ENCODE data around the gene SLC19A1.

The SLC19A1 gene

DNA sequence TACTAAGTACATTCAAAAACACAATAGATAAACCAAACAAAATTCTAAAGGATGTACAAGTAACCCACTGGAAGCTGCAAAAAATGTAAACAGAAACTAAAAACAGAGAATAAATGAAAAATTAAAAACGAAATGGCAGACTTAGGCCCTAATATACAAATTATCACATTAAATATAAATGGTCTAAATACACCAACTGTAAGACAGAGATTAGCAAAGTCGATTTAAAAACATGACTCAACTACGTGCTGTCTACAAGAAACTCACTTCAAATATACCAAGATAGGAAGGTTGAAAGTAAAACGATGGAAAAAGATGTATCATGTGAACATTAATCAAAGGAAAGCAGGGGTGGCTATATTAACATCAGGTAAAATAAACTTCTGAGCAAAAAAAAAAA lies 23.1 kb downstream of the SLC19A1 start:
- Histone ChIP-seq H3K36me3 (peaks cover 55% of the 10 kb centered on the region), H3K4me1 (ENCODE audit: control insufficient read depth in 1 of 2, insufficient read depth in 1 of 2, low read depth in 1 of 2, low read length in 1 of 2) (peaks cover 69 to 81% of the 10 kb centered on the region in 2 experiments), H3K27me3 (no peaks in the 10 kb centered on the region), H3K9me3 (no peaks in the 10 kb centered on the region), H3K4me3 (ENCODE audit: low read depth in 1 of 2, low read length in 1 of 2) (peak overlapping the region; percentile 57 to 63), H3K27ac (peak overlapping the region; percentile 93)
- TF ChIP-seq, protein P1, sequence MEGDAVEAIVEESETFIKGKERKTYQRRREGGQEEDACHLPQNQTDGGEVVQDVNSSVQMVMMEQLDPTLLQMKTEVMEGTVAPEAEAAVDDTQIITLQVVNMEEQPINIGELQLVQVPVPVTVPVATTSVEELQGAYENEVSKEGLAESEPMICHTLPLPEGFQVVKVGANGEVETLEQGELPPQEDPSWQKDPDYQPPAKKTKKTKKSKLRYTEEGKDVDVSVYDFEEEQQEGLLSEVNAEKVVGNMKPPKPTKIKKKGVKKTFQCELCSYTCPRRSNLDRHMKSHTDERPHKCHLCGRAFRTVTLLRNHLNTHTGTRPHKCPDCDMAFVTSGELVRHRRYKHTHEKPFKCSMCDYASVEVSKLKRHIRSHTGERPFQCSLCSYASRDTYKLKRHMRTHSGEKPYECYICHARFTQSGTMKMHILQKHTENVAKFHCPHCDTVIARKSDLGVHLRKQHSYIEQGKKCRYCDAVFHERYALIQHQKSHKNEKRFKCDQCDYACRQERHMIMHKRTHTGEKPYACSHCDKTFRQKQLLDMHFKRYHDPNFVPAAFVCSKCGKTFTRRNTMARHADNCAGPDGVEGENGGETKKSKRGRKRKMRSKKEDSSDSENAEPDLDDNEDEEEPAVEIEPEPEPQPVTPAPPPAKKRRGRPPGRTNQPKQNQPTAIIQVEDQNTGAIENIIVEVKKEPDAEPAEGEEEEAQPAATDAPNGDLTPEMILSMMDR (IDR thresholded peaks at IDR 0.05), result no peak

GRCh38 chr21:45518742-45519141 lies 23.5 kb downstream of the SLC19A1 start:
- peaks cover 56% of the 10 kb centered on the region for H3K36me3 ChIP-seq
- peak overlapping the region; percentile 93 for H3K27ac ChIP-seq
- peak overlapping the region; percentile 57 to 63 for H3K4me3 ChIP-seq (ENCODE audit: low read depth in 1 of 2, low read length in 1 of 2)
- H3K9me3 ChIP-seq, result no peaks in the 10 kb centered on the region
- peaks cover 73 to 85% of the 10 kb centered on the region in 2 experiments for H3K4me1 ChIP-seq (ENCODE audit: control insufficient read depth in 1 of 2, insufficient read depth in 1 of 2, low read depth in 1 of 2, low read length in 1 of 2)
- no peaks in the 10 kb centered on the region for H3K27me3 ChIP-seq
- TF ChIP-seq, protein P1 (IDR thresholded peaks at IDR 0.05), result no peak

GRCh38 chr21:45517249-45518065 lies 24.8 kb downstream of the SLC19A1 start:
- Histone ChIP-seq H3K36me3 (peaks cover 56% of the 10 kb centered on the region), H3K27me3 (no peaks in the 10 kb centered on the region), H3K27ac (peak overlapping the region; percentile 93), H3K4me3 (ENCODE audit: low read depth in 1 of 2, low read length in 1 of 2) (peak overlapping the region; percentile 57 to 63), H3K9me3 (no peaks in the 10 kb centered on the region), H3K4me1 (ENCODE audit: control insufficient read depth in 1 of 2, insufficient read depth in 1 of 2, low read depth in 1 of 2, low read length in 1 of 2) (peaks cover 86 to 89% of the 10 kb centered on the region in 2 experiments)
- TF ChIP-seq, protein P1 (IDR thresholded peaks at IDR 0.05), result peak; percentile 67

- Histone ChIP-seq H3K9me3 (no peaks in the 10 kb centered on the region), H3K4me3 (ENCODE audit: low read depth in 1 of 2, low read length in 1 of 2) (peak overlapping the region; percentile 57 to 63), H3K36me3 (peaks cover 57% of the 10 kb centered on the region), H3K27me3 (no peaks in the 10 kb centered on the region), H3K4me1 (ENCODE audit: control insufficient read depth in 1 of 2, insufficient read depth in 1 of 2, low read depth in 1 of 2, low read length in 1 of 2) (peaks cover 89 to 92% of the 10 kb centered on the region in 2 experiments), H3K27ac (peak overlapping the region; percentile 93)
- TF ChIP-seq, protein P1 (IDR thresholded peaks at IDR 0.05), result no peak
Observed at GRCh38 chr21:45516671-45517151, 25.5 kb downstream of the SLC19A1 start.

DNA sequence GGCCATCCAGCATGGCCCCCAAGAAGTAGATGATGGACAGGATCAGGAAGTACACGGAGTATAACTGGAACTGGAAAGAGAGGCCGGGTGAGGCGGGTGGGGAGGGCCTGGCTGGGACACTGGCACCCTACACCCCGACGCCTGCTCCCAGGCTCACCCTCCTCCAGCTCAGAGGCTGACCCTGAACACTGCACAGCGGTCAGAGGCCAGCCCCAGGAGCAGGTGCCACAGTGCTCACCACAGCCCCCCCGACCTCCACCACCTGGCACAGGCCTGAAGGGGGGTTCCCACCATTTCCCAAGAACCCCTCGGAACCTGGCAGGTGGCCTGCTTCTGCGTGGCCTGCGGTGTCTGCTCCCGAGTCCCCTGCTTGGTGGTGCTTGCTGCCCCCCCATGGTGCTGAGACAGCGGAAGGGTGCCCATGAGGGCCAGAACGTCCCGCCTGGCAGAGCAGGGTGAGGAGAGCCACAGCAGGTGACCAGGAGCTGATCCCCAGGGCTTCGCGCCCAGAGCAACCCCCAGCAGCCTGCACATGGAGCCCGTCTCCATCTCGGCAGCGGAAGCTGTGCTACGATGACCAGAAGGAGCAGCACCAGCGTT lies 26.1 kb downstream of the SLC19A1 start:
- H3K36me3 ChIP-seq, result peaks cover 63% of the 10 kb centered on the region
- TF ChIP-seq, protein P1 (IDR thresholded peaks at IDR 0.05), result no peak
- H3K27ac ChIP-seq, result peak overlapping the region; percentile 93
- H3K27me3 ChIP-seq, result no peaks in the 10 kb centered on the region
- H3K4me3 ChIP-seq (ENCODE audit: low read depth in 1 of 2, low read length in 1 of 2), result peak overlapping the region; percentile 57 to 63
- no peaks in the 10 kb centered on the region for H3K9me3 ChIP-seq
- peaks cover 89 to 94% of the 10 kb centered on the region in 2 experiments for H3K4me1 ChIP-seq (ENCODE audit: control insufficient read depth in 1 of 2, insufficient read depth in 1 of 2, low read depth in 1 of 2, low read length in 1 of 2)

All from neutrophil (primary cell).